NB4 (cell line): ENCODE measurements around the gene KCNH3.
A peak's percentile ranks its signal among the peaks of the same experiment; 100 is the strongest.

ENCODE experiments used
- DNase-seq: peaks from one replicate; pipeline ENCODE4 v3.0.0; 2010; ENCODE audit warnings: low read depth
- H3K4me3 ChIP-seq: one replicate; pipeline ENCODE4 v1.5.1; 2011; ENCODE audit warnings: mild to moderate bottlenecking, low read depth, low read length, moderate library complexity
- MAX ChIP-seq: IDR thresholded peaks from 2 replicates; pipeline ENCODE4 v1.6.1; 2011; ENCODE audit warnings: low read depth, low read length
- MYC ChIP-seq: IDR thresholded peaks from 2 replicates; pipeline ENCODE4 v1.6.1; 2011; ENCODE audit warnings: low read depth, low read length
- POLR2A ChIP-seq: IDR thresholded peaks from 2 replicates; pipeline ENCODE4 v1.6.1; 2011; ENCODE audit warnings: mild to moderate bottlenecking; ENCODE audit not compliant: insufficient read length; ENCODE audit errors: extremely low read depth
- TF ChIP-seq, protein P1 (sequence below): IDR thresholded peaks from one replicate; pipeline ENCODE4 v1.5.1; 2012; ENCODE audit warnings: low read depth, low read length

The KCNH3 gene

DNA sequence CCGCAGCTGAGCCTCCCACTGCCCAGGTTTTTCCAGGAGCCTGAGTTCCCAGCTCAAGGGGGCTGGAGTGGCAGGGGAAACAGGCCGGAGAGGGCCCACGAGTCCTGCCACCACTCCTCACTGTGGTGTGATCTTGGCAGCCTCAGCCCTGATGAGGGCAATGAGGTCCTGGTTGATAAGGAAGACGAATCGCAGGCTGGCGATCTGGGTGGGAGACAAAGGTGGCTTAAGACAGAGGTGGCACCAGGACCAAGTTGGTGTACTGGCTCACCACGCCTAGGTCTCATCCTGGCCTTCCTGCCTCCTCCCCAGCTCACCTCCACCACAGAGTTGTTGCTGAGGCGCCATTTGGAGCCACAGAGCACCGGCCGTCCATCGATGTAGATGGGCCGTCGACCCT lies 19.7 kb downstream of the KCNH3 start:
- DNase-seq, result no peak
- H3K4me3 ChIP-seq, result no peak overlapping the region
- TF ChIP-seq, protein P1, sequence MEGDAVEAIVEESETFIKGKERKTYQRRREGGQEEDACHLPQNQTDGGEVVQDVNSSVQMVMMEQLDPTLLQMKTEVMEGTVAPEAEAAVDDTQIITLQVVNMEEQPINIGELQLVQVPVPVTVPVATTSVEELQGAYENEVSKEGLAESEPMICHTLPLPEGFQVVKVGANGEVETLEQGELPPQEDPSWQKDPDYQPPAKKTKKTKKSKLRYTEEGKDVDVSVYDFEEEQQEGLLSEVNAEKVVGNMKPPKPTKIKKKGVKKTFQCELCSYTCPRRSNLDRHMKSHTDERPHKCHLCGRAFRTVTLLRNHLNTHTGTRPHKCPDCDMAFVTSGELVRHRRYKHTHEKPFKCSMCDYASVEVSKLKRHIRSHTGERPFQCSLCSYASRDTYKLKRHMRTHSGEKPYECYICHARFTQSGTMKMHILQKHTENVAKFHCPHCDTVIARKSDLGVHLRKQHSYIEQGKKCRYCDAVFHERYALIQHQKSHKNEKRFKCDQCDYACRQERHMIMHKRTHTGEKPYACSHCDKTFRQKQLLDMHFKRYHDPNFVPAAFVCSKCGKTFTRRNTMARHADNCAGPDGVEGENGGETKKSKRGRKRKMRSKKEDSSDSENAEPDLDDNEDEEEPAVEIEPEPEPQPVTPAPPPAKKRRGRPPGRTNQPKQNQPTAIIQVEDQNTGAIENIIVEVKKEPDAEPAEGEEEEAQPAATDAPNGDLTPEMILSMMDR, result no peak
- TF ChIP-seq POLR2A, result no peak
- TF ChIP-seq MAX, result no peak
- TF ChIP-seq MYC, result no peak

- TF ChIP-seq MYC (no peak), POLR2A (no peak), MAX (no peak)
- TF ChIP-seq, protein P1, result no peak
- no peak overlapping the region for H3K4me3 ChIP-seq
- DNase-seq, result no peak
Measured at GRCh38 chr12:49559011-49559675, 20.3 kb downstream of the KCNH3 start.

GRCh38 chr12:49560695-49561094 lies 21.9 kb downstream of the KCNH3 start:
- no peak overlapping the region for H3K4me3 ChIP-seq
- TF ChIP-seq MYC, result no peak
- no peak for TF ChIP-seq MAX
- no peak for DNase-seq

DNA sequence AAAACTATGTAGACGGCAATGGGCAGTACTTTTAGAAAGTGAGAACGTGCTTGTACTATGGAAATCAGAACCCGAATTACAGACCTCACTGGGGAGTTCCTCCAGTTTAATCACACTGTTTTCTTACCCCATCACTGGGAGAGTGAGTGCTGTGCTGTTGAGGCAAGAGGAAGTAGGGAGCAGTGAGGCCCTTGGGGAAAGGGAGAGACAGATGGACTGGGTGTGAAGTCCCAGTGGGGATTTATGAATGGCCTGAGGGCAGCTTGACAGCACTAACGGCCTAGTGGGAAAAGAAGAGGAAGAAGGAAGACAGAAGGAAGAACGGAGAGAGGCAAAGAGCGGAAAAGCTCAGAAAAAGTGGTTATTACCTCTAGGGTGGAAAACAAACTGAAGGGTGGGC lies 23.4 kb downstream of the KCNH3 start:
- no peak for TF ChIP-seq POLR2A
- no peak for TF ChIP-seq MAX
- no peak for TF ChIP-seq MYC
- H3K4me3 ChIP-seq, result no peak overlapping the region
- DNase-seq, result peak; percentile 74

DNA sequence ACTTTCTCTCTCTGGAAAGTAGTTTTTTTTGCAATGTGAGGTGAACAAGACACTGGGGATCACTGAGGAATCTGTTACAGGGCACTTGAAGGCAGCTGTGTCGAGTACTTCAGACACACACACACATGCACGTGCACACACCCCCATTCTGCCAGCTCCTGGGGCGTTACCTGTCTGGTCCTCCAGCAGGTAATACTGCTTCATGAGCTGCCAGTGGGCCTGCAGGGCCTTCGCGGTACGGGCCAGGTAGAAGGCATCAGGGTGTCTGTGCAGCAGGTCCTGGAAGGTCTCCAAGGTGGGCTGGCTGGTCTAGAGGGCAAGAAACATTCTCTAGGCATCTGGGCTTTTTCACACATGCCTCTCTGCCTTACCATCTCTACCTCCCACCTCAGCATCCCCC lies 24.0 kb downstream of the KCNH3 start:
- DNase-seq, result no peak
- TF ChIP-seq POLR2A (no peak), MYC (no peak), MAX (no peak)
- TF ChIP-seq, protein P1, result no peak
- H3K4me3 ChIP-seq, result no peak overlapping the region

- DNase-seq, result peak; percentile 35
- TF ChIP-seq, protein P1, result no peak
- TF ChIP-seq POLR2A, result no peak
- no peak for TF ChIP-seq MAX
- no peak for TF ChIP-seq MYC
Measured at GRCh38 chr12:49563951-49564685, 25.3 kb downstream of the KCNH3 start.

More at GRCh38 chr12:49563951-49564685, 25.3 kb downstream of the KCNH3 start:
- no peak overlapping the region for H3K4me3 ChIP-seq
